Rectal smooth muscle tissue (tissue), 1 donor: ENCODE measurements around the gene ATP2B2.
"Not testable (repeated sequence)": the region's sequence is repeated elsewhere in the genome, so short reads cannot be mapped to it uniquely, and the experiment has no call there.

Source experiments
- H3K27ac ChIP-seq: one replicate; pipeline ENCODE4 v1.7.0; 2013; ENCODE audit warnings: low read depth, low read length, inconsistent platforms
- H3K27me3 ChIP-seq: one replicate; pipeline ENCODE4 v1.7.0; 2013; ENCODE audit warnings: low read length; ENCODE audit not compliant: control insufficient read depth, insufficient read depth
- H3K36me3 ChIP-seq: one replicate; pipeline ENCODE4 v1.7.0; 2013; ENCODE audit warnings: low read length; ENCODE audit not compliant: control insufficient read depth, insufficient read depth
- H3K4me1 ChIP-seq: one replicate; pipeline ENCODE4 v1.7.0; 2013; ENCODE audit warnings: low read length; ENCODE audit not compliant: control insufficient read depth, insufficient read depth
- H3K4me3 ChIP-seq: one replicate; pipeline ENCODE4 v1.7.0; 2013; ENCODE audit warnings: low read length
- H3K9ac ChIP-seq: one replicate; pipeline ENCODE4 v1.7.0; 2013; ENCODE audit warnings: low read length

The ATP2B2 gene

GRCh38 chr3:10547413-10547812 lies 42.0 kb upstream of the ATP2B2 start:
- no peak overlapping the region for H3K4me3 ChIP-seq
- no peaks in the 10 kb centered on the region for H3K36me3 ChIP-seq
- H3K27ac ChIP-seq, result no peak overlapping the region
- no peaks in the 10 kb centered on the region for H3K4me1 ChIP-seq
- H3K9ac ChIP-seq, result no peak overlapping the region
- H3K27me3 ChIP-seq, result no peaks in the 10 kb centered on the region

- no peak overlapping the region for H3K4me3 ChIP-seq
- no peaks in the 10 kb centered on the region for H3K36me3 ChIP-seq
- H3K4me1 ChIP-seq, result no peaks in the 10 kb centered on the region
- H3K27ac ChIP-seq, result no peak overlapping the region
- H3K27me3 ChIP-seq, result no peaks in the 10 kb centered on the region
- H3K9ac ChIP-seq, result no peak overlapping the region
Observed at GRCh38 chr3:10546820-10547263, 41.5 kb upstream of the ATP2B2 start.

- H3K4me1 ChIP-seq, result no peaks in the 10 kb centered on the region
- no peak overlapping the region for H3K9ac ChIP-seq
- no peaks in the 10 kb centered on the region for H3K27me3 ChIP-seq
- H3K4me3 ChIP-seq, result no peak overlapping the region
- H3K36me3 ChIP-seq, result no peaks in the 10 kb centered on the region
- H3K27ac ChIP-seq, result no peak overlapping the region
Observed at GRCh38 chr3:10546181-10546624, 40.8 kb upstream of the ATP2B2 start.

GRCh38 chr3:10542518-10542917 lies 37.1 kb upstream of the ATP2B2 start:
- H3K36me3 ChIP-seq, result no peaks in the 10 kb centered on the region
- no peaks in the 10 kb centered on the region for H3K4me1 ChIP-seq
- H3K4me3 ChIP-seq, result no peak overlapping the region

GRCh38 chr3:10540347-10540746 lies 35.0 kb upstream of the ATP2B2 start:
- not testable (repeated sequence) for H3K4me1 ChIP-seq, H3K36me3 ChIP-seq, H3K27ac ChIP-seq, H3K27me3 ChIP-seq, H3K9ac ChIP-seq, H3K4me3 ChIP-seq

More at GRCh38 chr3:10542518-10542917, 37.1 kb upstream of the ATP2B2 start:
- H3K9ac ChIP-seq, result no peak overlapping the region
- no peak overlapping the region for H3K27ac ChIP-seq
- H3K27me3 ChIP-seq, result no peaks in the 10 kb centered on the region

- H3K36me3 ChIP-seq, result no peaks in the 10 kb centered on the region
- H3K4me3 ChIP-seq, result no peak overlapping the region
- no peak overlapping the region for H3K27ac ChIP-seq
- no peaks in the 10 kb centered on the region for H3K4me1 ChIP-seq
- H3K27me3 ChIP-seq, result no peaks in the 10 kb centered on the region
- H3K9ac ChIP-seq, result no peak overlapping the region
Observed at GRCh38 chr3:10534066-10534465, 28.7 kb upstream of the ATP2B2 start.

GRCh38 chr3:10533737-10534023 lies 28.3 kb upstream of the ATP2B2 start:
- no peak overlapping the region for H3K4me3 ChIP-seq
- no peak overlapping the region for H3K9ac ChIP-seq
- H3K36me3 ChIP-seq, result no peaks in the 10 kb centered on the region
- no peaks in the 10 kb centered on the region for H3K4me1 ChIP-seq
- H3K27me3 ChIP-seq, result no peaks in the 10 kb centered on the region
- no peak overlapping the region for H3K27ac ChIP-seq

- Histone ChIP-seq H3K36me3 (no peaks in the 10 kb centered on the region), H3K4me1 (no peaks in the 10 kb centered on the region), H3K27ac (no peak overlapping the region), H3K4me3 (no peak overlapping the region), H3K27me3 (no peaks in the 10 kb centered on the region), H3K9ac (no peak overlapping the region)
Observed at GRCh38 chr3:10532939-10533736, 27.8 kb upstream of the ATP2B2 start.

GRCh38 chr3:10531031-10531430 lies 25.6 kb upstream of the ATP2B2 start:
- no peaks in the 10 kb centered on the region for H3K4me1 ChIP-seq
- no peak overlapping the region for H3K9ac ChIP-seq
- H3K27me3 ChIP-seq, result no peaks in the 10 kb centered on the region
- no peak overlapping the region for H3K4me3 ChIP-seq
- H3K27ac ChIP-seq, result no peak overlapping the region
- no peaks in the 10 kb centered on the region for H3K36me3 ChIP-seq

GRCh38 chr3:10530241-10530640 lies 24.9 kb upstream of the ATP2B2 start:
- H3K4me3 ChIP-seq, result no peak overlapping the region
- no peaks in the 10 kb centered on the region for H3K4me1 ChIP-seq
- H3K27me3 ChIP-seq, result no peaks in the 10 kb centered on the region
- H3K27ac ChIP-seq, result no peak overlapping the region
- no peak overlapping the region for H3K9ac ChIP-seq
- H3K36me3 ChIP-seq, result no peaks in the 10 kb centered on the region

GRCh38 chr3:10529809-10530208 lies 24.4 kb upstream of the ATP2B2 start:
- Histone ChIP-seq H3K27me3 (no peaks in the 10 kb centered on the region), H3K4me3 (no peak overlapping the region), H3K36me3 (no peaks in the 10 kb centered on the region), H3K27ac (no peak overlapping the region), H3K4me1 (no peaks in the 10 kb centered on the region), H3K9ac (no peak overlapping the region)

GRCh38 chr3:10528046-10528445 lies 22.7 kb upstream of the ATP2B2 start:
- H3K4me1 ChIP-seq, result no peaks in the 10 kb centered on the region
- H3K4me3 ChIP-seq, result no peak overlapping the region
- H3K9ac ChIP-seq, result no peak overlapping the region
- no peak overlapping the region for H3K27ac ChIP-seq
- no peaks in the 10 kb centered on the region for H3K36me3 ChIP-seq
- no peaks in the 10 kb centered on the region for H3K27me3 ChIP-seq

GRCh38 chr3:10527295-10528001 lies 22.1 kb upstream of the ATP2B2 start:
- Histone ChIP-seq H3K27ac (no peak overlapping the region), H3K9ac (no peak overlapping the region), H3K36me3 (no peaks in the 10 kb centered on the region), H3K4me1 (no peaks in the 10 kb centered on the region), H3K27me3 (no peaks in the 10 kb centered on the region), H3K4me3 (no peak overlapping the region)
